Suprapubic skin (tissue), 4 donors: Measurements from ENCODE around the gene SLC44A4.

ENCODE experiments used
- CTCF ChIP-seq, 2 donors: fragments of 200-600 bp in 1 of 2; fragments of 450-650 bp in 1 of 2; sonication (generic) in 1 of 2; IDR thresholded peaks; one replicate each; pipeline ENCODE4 v1.5.1; 2016 to 2019; ENCODE audit warnings: antibody characterized with exemption in 2 of 2, mild to moderate bottlenecking in 1 of 2, moderate library complexity in 1 of 2
- POLR2A ChIP-seq, 2 donors: fragments of 450-650 bp; IDR thresholded peaks; one replicate each; pipeline ENCODE4 v1.6.1; 2017; ENCODE audit warnings: antibody characterized with exemption in 2 of 2, mild to moderate bottlenecking in 2 of 2, moderate library complexity in 2 of 2
- POLR2AphosphoS5 ChIP-seq, 3 donors: sonication (generic); formaldehyde crosslinking; IDR thresholded peaks; one replicate each; pipeline ENCODE4 v1.6.1; 2017; ENCODE audit warnings: antibody characterized with exemption in 3 of 3

- TF ChIP-seq CTCF (IDR thresholded peaks at IDR 0.05) (no peak), POLR2A (IDR thresholded peaks at IDR 0.05) (no peak), POLR2AphosphoS5 (IDR thresholded peaks at IDR 0.05) (no peak)
Measured at GRCh38 chr6:31836474-31837368, 42.1 kb downstream of the SLC44A4 start.
